PC-3 (cell line): ENCODE measurements around the gene MIS18A.

ENCODE experiments used
- CTCF ChIP-seq: fragments of 300-600 bp; sonication (generic); conservative IDR thresholded peaks from 2 replicates; pipeline ENCODE4 v1.5.1; 2017; ENCODE audit warnings: antibody characterized with exemption, low read depth, mild to moderate bottlenecking, low read length
- EZH2 ChIP-seq: fragments of 300-600 bp; sonication (generic); IDR thresholded peaks from one replicate; pipeline ENCODE4 v1.6.1; 2017; ENCODE audit warnings: antibody characterized with exemption, mild to moderate bottlenecking, low read length; ENCODE audit not compliant: unreplicated experiment

DNA sequence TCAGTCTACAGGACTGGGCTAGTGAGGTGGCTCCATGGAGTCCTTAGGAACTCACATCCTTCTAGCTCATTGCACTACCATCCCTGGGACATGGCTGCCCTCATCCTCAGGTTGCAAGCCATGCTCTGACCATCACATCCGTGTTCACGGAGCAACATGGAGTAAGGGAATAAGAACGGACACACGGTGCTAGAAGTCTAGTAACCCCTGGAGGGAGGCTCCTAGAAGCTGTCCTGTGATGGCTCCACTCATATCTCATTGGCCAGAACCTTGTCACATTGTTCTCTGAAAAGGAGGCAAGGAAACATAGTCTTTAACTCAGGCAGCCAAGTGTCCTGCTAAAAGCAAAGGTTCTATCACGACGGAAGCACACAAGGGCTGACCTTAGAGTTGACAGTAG is 23.7 kb upstream of the MIS18A start:
- TF ChIP-seq EZH2: no peak
- TF ChIP-seq CTCF: no peak
